GM19463 (cell line): ENCODE results near the gene ANO9.
"Not testable (repeated sequence)": the region's sequence is repeated elsewhere in the genome, so short reads cannot be mapped to it uniquely, and the experiment has no call there.

Source experiments
- ATAC-seq: cut with Tn5 transposase; IDR thresholded peaks from one replicate; pipeline ENCODE4 v1.9.1; 2021; ENCODE audit warnings: mild to moderate bottlenecking, moderate library complexity; ENCODE audit not compliant: unreplicated experiment

ANO9 gene

GRCh38 chr11:389369-389768, 52.4 kb downstream of the ANO9 start:
- ATAC-seq: not testable (repeated sequence)

DNA sequence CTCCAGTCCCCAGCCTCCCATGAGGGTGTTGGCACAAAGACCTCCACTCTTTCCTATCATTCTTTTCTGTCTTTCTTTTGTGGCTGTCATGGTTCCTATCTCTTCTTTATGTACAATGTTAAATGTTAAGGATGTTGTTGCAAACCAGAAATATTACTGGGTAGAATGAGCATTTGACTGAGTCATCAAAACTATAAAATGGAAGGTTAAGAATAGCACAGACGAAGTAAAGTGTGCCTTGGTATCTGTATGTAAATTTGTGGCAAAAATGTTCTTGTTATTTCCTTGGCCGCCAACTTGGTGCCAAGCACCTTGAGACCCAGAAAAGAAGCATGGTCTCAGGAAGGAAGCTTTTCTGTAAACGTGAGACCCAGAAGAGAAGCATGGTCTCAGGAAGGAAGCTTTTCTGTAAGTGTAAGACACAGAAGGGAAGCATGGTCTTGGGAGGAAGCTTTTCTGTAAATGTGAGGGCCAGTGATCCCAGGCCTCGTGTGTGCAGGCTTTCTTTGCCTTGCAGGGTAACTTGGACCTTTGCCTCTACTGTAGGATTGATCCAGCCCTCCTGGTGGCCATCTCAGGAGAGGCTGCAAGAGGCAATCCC, 54.5 kb downstream of the ANO9 start:
- no peak for ATAC-seq

DNA sequence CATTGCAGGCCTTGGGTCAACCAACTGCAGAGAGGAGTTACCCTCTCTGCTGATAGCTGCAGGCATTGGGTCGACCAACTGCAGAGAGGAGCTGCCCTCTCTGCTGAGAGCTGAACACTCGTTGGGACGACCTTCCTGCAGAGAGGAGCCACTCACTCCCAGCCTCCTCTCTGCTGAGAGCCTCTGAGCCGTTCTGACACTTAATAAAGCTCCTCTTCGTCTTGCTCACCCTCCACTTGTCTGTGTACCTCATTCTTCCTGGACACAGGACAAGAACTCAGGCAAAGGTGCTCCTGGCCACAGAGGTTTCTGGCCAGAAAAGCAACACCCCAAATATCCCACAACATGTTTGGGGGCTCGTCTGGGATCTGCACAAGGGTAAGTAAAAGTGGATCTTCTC, 55.3 kb downstream of the ANO9 start:
- no peak for ATAC-seq

DNA sequence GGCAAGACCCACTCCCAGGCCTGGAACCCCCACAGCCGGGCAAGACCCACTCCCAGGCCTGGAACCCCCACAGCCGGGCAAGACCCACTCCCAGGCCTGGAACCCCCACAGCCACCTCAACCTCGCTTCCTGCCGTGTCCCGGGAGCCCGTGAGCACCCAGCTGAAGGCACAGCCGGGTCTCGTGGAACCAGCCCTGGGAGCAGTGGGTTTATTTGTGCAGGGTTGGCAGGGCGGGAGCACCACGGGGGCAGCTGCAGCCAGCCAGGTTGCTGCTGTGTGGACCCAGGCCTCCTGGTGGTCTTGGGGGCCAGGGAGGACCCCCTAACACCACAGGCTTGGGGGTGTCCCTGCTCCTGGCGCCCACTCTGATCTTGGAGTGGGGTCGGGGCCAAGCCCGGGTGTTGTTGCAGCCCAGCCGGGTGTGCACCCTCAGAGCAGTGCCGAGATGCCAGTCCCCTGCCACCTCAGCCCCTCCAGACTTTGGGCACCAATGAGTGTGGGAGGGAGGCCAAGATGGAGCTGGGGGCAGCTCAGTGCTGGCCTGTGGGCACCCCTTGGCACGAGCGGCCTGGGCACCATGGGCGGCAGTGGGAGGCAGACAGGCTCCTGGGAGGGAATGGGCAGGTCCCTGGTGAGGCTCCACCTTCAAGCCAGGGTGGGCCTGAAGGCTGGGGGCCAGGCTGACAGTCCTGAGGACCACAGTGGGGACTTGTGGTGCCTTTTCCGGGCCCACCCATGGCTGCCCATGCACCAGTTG, 56.0 kb downstream of the ANO9 start:
- ATAC-seq: no peak

DNA sequence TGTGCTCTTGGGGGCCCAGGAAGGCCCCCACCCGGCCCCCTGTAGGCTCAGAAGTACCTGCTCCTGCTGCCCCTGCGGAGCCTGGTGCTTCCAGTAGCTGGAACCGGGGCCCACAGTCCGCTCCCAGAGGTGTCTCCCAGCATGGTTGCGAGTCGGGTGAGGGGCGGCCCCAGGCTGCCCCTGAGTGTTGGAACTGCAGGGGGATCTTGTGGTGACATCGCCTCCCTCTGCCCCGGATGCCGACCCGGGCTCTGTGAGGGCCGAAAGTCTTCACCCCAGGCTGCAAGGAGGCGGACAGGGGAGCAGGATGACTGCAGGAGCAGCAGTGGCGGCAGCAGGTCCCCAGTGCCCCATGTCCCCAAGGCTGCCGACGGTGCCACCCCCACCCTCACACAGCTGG, 57.3 kb downstream of the ANO9 start:
- no peak for ATAC-seq

DNA sequence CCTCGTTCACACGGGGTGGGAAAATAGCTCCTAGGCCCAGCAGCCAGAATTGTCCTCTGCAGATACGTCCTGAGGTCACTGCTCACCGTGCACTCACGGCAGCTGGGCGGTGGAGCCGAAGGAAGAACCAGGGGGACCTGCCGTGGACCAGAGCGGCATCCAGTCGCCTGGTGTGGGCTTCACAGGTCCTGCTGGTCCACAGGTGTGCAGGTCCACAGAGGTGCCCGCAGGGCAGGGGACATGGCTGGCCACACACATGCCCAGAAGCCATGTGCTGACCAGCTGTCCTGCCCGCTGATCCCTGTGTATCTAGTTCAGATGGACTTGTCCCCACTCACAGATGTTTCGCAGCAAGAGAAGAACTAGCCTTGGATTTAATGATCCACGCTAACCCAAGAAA, 58.4 kb downstream of the ANO9 start:
- ATAC-seq: no peak

DNA sequence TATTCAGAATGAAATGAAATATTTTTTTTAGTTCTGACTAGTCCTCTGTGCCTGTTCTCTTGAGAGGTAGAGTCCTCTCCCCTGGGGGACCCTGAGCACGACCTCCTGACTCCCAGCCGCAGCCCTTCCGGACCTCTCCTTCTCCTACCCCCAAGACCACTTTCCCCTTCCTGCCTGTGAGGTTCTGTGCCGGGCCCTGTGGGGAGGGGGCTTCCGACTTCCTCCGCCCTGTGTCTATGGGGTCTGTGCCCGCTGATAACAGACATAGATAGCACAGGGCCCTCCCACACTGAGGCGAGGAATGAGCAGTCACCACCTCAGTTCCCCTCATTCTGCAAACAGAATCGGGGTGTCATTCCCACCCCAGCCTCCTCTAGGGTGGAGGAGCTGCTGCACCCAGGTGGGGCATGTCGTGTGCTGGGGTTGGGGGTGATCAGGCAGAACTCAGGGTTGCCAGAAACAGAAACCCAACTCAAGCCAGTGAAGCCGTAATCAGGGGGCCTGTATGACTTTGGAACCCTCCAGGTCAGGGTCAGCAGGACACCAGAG, 59.7 kb downstream of the ANO9 start:
- ATAC-seq: no peak

- ATAC-seq: no peak
These were observed 60.2 kb downstream of the ANO9 start for GRCh38 chr11:381501-382072.

- ATAC-seq: no peak
These were observed 60.8 kb downstream of the ANO9 start for GRCh38 chr11:380996-381395.

DNA sequence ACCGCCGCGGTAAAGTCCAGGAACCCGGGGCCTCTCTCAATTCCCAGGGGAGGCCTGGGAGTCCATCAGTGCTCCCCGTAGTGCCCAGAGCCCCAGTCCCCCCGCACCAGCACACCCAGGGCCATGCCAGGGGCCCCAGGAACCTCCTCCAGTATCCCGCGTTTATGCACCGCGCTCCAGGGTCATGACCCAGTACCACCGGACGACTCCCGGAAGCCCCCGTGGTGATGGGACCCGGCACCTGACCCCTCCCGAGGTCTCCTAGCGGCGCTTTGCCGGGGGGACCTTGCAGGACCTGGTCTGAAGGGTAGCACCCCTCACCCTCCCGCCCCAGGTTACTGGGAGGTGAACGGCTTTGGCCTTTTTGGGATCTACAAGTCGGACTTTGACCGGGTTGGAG, 61.3 kb downstream of the ANO9 start:
- no peak for ATAC-seq

DNA sequence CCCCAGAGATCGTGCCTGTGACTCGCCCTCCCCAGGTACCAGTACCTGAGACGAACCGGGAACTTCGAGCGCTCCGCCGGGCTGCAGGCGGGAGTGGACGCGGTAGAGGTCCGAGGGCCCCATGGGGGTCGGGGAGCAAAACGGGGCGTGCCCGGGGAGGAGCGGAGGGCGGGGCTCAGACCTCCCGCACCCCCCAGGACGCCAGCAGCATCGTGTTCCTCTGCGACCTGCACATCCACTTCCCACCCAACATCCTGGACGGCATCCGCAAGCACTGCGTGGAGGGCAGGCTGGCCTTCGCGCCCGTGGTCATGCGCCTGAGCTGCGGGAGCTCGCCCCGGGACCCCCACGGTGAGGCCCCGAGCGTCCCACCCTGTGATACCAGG, 61.7 kb downstream of the ANO9 start:
- no peak for ATAC-seq

DNA sequence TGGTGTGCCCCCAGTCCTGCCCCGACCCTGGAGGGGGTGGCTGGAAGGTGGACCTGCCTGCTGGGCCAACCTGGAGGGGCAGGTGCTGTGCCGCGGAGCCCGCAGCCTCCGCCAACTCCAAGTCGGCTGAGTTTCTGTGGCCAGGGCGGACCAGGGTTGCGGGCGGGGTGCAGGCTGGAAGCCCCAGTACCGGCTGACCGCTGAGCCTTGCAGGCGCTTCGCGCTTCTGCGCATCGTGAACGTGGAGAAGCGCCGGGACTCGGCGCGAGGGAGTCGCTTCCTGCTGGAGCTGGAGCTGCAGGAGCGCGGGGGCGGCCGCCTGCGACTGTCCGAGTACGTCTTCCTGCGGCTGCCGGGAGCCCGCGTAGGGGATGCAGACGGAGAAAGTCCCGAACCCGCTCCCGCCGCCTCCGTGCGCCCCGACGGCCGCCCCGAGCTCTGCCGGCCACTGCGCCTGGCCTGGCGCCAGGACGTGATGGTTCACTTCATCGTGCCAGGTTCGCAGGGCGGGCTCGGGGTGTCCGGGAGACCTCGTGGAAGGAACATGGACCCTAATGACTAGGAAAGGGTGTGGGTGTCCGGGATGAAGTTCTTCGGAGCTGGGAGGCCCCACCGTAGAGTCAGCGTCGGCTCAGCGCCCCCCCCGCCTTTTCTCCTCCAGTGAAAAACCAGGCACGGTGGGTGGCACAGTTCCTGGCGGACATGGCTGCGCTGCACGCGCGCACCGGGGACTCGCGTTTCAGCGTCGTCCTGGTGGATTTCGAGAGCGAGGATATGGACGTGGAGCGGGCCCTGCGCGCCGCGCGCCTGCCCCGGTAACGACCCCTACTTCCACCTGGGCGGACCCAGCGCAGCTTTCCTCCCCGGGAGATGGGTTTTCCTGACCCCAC, 62.4 kb downstream of the ANO9 start:
- no peak for ATAC-seq

- ATAC-seq: no peak
These were observed 63.8 kb downstream of the ANO9 start for GRCh38 chr11:377883-378500.

- ATAC-seq: no peak
These were observed 64.5 kb downstream of the ANO9 start for GRCh38 chr11:377174-377865.

GRCh38 chr11:376531-377173, 65.2 kb downstream of the ANO9 start:
- ATAC-seq: no peak

- no peak for ATAC-seq
These were observed 66.5 kb downstream of the ANO9 start for GRCh38 chr11:375065-376025.

DNA sequence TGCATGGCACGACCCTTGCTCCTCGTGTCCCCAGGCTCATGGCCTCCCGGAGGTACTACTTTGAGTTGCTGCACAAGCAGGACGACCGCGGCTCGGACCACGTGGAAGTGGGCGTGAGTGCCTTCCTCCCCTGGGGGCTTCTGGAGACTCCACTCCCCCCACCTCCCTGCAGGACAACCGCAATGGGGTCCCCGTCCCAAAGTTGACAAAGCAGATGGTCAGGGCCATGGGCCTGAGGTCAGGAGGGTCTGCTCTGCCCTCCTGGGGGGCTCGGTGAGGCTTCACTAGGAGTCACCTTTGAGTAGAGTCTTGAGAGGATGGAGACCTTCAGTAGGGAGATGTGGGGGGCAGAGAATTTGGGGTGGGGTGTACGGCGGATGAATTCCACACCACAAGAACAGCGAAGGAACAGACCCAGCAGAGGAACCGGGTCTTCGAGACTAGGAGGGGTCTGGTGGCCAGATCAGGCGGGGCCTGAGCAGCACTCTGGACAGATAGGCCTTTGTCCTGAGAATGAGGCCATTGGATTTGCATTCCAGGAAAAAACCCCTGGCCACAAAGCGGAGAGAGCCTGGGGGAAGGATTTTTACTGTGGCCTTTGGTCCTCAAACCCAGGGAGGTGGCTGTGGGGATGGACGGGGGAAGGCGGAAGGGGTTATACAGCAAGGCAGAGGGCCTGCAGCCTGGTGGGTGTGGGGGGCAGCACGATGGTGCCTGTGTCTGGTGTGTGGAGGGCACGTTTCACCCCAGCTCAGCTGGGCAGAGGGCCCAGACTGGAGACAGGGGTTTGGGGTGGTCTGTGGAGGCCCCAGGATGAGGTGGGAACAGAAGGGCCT, 67.9 kb downstream of the ANO9 start:
- no peak for ATAC-seq
